GM18873 (cell line): ENCODE results near the gene ADGRB2.

Experiments used
- ATAC-seq: cut with Tn5 transposase; IDR thresholded peaks from one replicate; pipeline ENCODE4 v1.9.1; 2021; ENCODE audit warnings: mild to moderate bottlenecking, moderate library complexity, moderate number of reproducible peaks; ENCODE audit not compliant: unreplicated experiment, low FRiP score

ADGRB2 gene

DNA sequence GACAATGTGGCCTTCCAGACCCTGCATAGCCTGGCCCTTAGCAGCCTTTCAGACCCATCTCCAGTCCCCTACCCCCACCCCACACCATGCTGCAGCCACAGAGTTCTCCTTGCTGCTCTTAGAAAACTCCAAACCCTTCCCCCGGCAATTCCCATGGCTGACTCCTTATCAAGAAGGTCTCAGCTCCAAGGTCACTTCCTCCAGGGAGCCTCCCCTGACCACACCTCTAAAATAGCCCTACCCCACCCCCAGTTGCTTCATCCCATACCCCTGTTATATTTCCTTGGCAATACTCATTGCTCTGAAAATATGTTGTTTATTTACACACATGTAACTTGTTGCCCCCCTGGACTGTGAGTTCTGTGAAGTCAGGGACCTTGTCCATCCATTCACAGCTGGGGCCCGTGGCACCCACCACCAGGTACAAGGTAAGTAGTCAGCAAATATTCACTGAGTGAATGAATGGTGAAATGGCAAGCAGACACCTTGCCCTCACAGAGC lies 4.3 kb upstream of the ADGRB2 start:
- no peak for ATAC-seq

DNA sequence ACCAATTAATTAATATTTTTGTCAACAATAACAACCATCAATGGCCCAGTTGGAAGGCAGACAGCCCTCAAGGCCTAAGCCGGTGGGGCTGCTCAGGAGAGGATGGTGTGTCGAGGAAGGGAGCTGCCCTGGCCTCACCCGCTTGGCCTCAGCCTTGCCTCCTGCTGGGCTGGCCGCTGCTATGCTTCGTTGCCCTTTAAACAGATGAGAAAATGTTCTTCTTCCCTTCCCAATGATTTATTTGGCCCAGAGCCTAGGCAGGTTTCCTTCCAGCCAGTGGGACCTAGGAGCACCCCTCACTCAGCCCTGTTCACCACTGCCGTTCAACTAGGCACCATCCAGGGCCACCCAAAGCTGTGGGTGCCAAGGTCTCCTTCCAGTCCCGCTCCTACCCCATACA lies 3.1 kb upstream of the ADGRB2 start:
- ATAC-seq, result no peak

DNA sequence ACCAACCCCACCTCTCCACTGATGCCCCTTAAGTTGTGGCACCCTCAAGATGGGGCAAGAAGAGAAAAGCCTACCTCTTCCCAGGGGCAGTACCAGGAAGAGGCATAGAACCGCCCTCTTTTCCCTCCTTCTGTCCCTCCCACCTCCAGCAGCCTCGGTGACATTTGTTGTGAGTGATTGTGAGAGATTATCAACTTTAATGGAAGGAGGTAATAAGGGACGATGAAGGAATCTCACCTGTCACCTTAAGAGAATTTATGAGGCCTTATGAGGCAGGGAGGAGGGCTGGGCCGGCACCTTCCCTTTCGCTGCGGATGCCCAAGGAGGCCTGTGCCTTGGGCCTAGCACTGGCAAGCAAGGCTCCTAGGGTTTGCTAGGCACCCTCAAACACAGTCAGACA lies 1.4 kb upstream of the ADGRB2 start:
- ATAC-seq, result no peak

DNA sequence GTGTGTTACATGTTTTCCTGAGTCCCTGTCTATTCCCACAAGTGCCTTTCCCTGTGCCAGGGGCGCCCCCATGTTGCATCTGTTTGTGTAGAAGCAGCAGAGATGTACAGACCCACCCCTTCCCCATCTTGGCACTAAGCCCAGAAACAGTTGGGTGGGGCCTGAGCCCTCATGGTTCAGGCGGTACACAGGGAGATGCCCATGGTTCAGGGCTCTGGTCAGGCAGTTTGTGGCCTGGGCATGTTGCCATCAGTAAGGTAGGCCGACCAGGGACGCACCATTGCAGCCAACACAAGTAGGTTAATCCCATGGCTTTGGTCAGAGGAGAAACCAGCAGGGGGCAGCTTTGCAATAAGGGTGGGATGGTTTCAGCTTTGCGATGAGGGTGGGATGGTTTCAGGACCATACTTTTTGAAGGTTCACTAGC lies 914 bp upstream of the ADGRB2 start:
- no peak for ATAC-seq

DNA sequence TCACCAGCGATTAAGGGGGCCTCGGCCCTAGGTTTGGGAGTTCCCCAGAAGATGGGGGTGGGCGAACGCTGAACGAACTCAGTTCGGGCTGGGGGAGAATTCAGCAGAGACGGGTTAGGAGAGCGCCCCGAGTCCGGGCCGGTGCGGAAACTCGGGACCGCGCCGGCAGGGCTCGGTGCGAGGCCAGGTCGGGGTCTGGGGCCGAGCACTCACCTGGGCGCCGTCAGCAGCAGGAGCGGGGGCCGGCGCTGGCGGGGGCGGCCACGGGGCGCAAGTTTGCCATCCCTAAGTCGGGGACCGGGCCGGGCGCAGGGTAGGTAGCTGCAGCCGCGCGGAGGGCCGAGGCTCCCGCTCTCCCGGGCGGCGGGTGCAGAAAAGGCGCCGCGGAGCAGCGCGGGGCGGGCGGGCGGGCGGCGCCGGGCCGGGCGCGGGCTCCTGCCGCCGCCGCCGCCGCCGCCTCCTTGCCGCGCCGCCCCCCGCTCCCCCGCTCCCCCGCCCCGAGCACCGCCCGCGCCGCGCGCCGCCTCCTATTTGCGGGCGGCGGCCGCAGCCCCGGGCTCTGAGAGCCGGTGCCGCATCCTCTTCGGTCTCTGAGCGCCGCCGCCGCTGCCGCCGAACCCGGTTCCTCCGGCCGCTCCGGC lies 349 bp downstream of the ADGRB2 start:
- no peak for ATAC-seq

DNA sequence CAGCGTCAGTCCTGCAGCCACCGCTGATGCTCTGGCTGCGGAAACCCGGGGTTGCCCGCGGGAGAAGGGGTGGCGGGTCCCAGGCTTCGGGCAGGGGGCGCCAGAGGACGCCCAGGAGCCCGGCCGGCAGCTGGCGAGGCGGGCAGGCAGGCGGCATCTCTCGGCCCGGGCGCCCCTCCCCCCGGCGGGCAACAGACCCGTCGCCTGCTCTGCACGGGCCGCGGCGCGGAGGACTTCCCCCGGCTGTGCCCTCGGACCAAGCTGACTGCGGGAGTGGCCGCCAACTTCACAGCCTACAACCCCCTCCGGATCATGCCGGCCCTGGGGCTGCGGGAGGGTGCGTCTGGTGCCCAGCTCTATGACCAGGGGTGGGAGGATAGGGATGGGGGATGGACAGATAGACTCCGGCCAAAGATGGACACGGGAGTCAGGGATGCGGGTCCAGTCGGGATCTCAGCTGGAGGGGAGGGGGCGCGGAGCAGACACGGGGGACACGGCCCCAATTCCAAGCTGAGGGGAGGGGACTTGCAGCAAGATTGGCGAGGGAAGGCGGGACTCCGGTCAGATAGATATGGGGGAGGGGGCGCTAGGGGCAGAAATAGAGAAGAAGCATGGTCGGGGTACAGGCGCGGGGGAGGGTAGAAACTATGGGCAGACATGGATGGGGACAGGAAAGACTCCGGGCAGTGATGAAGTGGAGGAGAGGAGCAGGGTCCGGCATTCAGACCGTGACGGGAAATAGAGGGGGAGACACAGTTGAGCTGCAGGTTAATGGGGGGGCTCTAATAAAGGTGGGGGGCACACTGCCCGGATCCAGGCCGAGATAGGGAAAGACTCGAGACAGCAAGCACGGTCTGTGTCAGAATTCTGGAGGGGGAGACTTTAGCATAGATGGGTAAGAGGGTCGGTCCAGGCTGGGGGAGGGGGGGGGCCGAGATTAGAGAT lies 1.1 kb downstream of the ADGRB2 start:
- no peak for ATAC-seq

DNA sequence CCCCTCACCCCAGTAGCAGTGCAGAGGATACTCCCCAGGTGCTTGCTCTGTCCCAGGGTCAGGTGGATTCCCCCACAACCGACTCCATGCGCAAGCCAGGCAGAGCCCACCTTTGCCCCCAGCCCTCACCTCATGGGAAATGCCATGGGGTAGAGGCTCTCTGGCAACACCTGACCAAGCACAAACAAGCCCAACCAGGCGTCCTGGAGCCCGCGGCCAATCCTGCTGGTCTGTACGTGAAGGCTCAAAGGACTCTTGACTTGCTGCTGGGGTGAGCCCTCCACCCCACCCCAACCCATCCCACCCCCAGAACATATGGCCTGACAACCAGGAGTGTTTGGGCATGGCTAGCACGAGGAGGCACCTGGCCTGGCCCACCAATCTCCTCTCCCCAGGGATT lies 1.8 kb downstream of the ADGRB2 start:
- no peak for ATAC-seq

DNA sequence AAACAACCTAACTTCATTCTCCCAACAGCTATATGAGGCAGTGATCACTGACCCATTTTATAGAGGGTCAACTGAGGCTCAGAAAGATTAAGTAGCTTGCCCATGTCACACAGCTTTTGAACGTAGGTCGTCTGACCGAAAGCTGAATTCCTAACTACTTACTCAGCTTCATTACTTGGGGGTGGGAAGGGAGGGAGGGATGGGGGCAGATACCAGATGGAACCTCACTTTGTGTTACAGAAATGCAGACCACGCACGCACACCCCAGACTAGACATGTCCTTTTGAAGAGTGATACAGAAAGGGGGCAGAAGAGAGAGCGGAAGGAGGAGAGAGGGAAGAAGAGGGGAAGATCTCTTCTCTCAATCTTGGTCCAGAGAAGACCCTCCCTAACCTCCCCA lies 2.3 kb downstream of the ADGRB2 start:
- no peak for ATAC-seq

DNA sequence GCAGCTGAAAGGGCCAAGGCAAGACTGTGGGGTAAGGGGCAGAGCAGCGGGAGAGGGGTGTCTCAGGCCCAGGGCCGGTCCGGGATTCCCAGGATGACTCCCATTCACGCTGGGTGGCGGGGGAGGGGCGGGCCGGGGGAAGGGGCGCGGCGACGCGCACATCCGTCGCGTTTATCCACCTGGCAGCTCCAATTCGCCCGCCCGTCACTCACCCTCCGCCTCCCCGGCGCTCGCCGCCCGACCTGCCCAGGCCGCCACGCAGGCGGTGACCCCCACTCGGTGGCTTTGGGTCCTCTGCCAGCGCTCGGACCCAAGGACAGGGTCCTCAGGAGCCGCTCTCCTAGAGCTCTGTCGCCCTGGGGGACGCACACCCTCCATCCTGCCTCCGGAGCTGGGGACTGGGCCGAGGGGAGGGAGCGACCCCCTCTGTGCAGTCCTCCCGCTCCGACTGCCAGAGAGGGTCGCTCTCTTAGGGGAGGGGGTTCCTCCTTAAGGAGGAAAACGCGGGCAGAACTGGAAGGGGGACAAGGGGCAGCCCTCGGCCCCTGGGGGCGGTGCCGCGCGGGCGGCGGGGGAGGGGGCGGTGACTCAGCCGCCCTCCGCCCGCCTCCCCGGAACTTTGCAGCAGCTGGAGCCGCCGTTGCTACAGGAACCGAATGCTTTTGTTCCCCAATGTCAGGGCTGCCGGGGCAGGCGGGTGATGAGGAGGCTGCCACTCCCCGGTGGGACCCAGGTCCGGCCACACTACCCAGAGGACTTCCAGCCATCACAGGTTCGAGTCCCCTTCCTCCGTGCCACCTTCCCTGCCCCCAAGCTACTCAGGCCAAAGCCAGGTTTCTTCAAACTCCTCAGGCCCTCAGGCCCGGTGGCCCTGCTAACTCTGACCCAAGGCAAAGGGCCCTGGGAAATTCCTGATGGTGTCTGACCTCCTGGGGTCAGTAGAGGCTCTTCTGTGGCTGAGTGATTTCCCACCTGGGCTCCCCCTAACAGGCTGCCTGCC lies 3.4 kb downstream of the ADGRB2 start:
- ATAC-seq, result no peak

DNA sequence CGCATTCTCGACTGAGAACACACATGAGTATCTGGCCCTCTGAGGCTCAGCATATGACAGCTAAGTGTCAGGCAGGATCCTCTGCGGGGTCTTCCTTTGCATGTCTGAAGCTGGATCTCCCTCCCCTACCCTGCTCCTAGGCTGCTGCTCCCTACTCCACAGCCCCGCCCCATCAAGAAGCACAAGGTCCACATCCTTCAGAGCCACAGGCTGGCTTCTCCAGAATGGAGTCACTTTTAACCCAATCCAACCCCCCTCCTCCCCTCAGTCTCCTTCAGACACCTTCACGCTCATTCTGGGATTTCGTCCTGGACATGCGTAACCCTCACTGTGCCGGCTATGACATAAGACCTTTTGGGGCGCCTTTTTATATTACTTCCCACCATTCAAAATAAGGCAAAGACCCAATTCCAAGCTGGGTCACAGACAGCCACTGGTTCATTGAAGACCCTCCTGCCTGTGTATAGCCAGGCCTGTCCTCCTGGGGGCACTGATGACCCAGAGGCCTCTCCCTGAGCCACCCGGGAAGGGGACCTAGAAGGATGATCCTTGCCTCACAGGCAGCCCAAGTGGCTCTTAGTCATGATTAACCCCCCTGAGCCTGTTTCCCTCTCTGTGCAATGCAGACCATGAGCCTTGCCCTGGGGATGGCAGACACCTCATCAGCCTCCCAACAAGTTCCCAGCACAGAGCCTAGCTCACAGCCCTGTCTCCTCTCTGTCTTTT lies 4.7 kb downstream of the ADGRB2 start:
- no peak for ATAC-seq

DNA sequence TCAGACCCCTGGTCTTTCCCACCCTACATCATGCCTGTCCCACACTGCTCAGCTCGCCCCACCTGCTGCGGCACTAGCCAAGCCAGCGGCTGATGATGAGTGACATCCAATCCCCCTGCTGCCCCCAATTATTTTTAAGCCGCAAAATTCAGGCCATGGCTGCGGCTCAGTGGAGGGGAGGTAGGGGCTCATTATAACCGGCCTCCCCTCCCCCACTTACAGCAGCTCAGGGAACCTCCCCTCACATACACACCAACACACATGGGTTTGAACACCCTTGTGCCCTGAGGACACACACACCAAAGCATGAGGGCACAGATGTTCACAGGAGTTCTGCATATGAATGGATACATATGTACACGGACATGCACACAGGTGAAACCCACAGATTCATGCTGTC lies 5.3 kb downstream of the ADGRB2 start:
- no peak for ATAC-seq

DNA sequence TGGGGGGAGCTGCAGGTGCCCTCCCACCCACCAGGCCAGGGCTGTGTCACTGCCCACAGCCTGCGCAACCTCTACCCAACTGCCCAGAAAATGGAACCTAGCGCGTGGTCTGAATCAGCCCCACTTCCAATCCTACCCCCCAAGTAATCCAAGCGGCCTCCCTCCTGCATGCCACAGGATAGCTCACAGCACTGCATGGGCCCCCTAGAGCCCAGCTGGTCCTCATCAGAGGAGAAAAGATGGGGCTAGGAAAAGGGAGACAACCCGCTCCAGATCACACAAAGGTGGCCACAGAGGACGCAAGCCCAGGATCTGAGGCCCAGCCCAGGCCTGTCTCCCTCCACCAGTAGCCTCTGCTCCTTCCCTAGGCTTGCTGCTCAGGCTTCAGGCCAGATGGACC lies 6.2 kb downstream of the ADGRB2 start:
- ATAC-seq, result no peak

DNA sequence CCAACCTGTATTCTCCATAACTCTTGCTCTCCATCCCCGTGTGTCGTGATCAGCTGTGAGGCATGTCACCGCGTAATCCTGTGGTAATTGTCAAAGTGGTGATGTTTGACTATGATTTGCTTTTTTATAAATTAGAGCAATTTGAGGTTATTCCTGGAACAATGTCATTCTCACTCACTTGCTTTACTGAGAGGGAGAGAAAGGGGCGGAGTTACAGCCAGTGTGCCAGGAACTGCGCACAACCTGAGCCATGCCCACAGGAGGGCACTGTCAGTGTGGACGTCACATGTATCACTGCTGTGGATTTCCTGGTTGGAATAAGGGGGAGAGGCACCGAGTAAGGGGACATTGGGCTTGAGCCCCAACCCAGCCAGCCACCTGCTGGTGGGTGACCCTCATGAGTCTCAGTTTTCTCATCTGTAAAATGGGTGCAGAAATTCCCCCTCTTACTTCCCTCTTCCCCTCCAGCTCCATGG lies 6.9 kb downstream of the ADGRB2 start:
- no peak for ATAC-seq

DNA sequence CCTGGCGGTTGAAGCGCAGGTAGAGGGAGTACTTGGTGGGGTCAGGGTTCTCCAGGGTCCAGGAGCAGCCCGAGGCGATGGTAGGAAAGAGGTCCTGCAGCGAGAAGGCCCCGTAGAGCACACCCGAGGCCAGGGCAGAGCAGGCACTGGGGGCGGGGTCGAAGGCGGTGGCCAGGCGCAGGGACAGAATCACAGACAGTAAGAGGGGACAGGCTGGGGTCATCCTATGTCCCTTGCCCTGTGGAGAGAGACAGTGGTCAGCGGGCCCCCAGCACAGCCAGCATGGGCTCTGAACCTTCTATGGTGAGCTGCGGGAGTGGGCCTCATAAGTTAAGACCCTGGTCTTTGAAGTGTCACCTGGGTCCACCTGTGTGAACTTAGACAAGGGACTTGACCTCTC lies 7.6 kb downstream of the ADGRB2 start:
- no peak for ATAC-seq

DNA sequence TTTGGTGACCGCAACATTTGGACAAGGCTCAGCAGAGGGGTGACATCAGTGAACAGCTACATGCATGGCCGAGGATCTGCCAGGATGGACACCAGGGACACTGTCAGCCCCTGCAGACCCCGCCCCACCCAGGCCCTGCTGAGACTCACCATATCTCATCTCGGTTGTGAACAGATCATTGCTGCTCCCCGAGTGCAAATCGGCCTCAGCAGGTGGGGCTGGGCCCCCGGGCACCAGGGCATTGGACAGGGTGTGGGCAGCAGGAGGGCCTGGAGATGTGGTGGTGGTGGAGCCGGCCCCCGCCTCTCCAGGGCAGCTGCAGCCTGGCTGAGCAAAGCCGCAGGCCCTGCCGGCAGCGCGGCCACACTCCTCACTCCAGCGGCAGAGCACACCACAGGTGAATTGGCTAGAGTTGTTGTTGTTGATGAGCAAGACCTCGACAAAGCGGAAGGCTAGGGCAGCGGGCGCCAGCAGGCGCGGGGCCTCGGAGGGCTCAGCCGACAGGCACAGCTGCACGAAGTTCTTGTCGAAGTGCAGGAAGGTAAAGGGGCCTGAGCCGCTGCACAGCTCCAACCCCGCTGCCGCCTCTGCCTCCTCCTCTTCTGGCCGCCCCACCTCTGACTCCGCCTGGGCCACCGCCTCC lies 8.2 kb downstream of the ADGRB2 start:
- ATAC-seq, result no peak

DNA sequence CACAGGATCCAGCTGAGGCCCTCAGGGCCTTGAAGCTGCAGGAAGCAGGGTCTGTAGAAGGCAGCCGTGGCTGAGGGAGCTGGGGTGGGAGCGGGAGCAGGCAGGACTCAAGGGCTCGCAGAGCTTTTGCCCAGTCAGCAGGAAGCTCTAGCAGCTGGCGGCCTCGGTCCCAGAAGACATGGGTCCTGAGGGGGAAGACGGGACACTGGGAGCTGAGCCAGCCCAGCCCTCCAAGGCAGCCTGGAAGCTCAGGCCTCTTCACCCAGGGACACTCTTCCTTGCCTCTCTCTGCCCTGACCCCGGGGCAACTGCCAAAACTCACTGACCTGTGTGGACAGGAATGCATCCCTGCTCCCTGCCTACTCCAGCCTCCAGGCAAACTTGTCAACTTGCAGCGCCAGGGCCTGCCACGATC lies 8.9 kb downstream of the ADGRB2 start:
- no peak for ATAC-seq

DNA sequence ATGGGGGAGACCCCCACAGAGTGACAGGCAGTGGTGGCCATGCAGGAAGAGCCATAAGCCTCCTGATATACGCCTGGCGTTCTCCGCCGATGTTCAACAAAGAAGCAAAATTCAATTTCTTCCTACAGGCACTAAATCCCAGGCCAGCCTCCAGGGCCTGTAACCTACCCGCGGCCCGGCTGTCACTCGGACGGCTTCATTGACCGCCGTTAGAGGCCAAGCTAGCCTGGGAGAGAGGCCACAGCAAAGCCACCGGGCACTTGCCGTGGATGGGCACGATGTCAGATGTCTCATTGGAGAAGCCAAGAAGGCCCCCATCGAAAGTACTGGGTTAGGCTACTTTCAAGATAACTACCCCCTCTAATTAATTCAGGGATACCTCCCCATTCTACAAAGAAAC lies 9.7 kb downstream of the ADGRB2 start:
- no peak for ATAC-seq

DNA sequence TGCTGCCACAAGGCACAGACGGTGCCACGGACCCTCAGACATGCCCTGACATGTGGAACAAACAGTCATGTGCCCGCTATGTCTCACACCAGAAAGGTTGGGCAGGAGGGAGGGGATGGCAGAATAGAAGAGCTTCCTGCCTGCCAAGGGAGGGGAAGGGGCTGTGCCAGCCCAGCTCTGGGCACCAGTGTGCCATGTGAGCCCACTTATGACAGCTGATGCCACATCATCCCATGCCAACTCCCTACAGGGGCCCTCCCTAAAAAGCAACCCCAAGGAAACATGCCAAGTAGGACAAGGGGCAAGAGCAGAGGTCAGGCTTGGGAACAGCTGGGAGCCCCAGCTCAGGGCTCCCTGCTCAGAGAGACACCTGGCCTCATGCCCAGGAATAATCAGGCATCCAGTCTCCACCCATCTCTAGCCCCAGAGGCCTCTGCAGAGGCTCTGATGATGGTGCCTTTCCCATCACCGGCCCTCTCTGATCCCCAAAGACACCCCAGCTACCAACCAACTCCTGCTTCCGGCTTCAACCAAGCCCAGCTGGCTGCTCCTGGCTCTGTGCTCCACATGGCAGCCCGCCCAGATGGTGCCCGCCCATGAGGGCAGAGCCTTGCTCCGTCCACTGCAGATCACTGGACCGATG lies 10.3 kb downstream of the ADGRB2 start:
- ATAC-seq, result no peak

DNA sequence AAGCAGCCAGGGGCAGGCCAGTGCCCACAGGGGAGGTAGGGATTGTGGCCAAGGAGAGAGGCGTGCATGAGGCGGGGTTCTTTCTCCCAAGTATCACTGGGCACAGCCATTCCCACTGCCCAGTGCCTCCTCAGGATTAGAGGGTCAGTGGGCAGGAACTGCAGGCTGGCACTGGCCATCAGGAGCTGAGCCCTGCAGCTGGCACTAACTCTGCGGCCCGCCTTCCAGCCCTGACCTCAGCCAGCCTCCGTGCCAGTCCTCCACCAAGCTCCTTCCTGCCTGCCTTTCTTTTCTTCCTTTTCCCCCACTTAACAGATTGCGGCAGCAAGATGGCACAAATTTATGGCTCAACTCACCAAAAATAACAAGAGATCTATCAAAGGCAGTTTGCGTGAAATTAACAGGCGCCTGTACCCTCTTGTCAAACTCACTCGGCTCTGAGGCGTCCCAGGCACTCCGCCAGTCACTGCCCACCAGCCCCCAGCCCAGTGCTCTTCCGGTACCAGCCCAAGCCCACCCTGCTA lies 11.1 kb downstream of the ADGRB2 start:
- ATAC-seq, result no peak
